Smooth muscle cell (in vitro differentiated cells): ENCODE results near the gene RFTN1. TPM values are rescaled to one million over a fixed set of nuclear protein-coding genes. Genes with fewer than 3 reads are reported as not detected.
"Not testable (repeated sequence)": the region's sequence is repeated elsewhere in the genome, so short reads cannot be mapped to it uniquely, and the experiment has no call there.

Experiments used
- DNase-seq: peaks from one replicate; lab custom pipeline; 2025; ENCODE audit not compliant: unreplicated experiment; lab: John Stamatoyannopoulos, UW
- H2AFZ ChIP-seq: fragments of 200-600 bp; sonication (generic); 2 replicates; pipeline ENCODE4 v1.6.0; 2016; ENCODE audit warnings: antibody characterized with exemption, low read depth, mild to moderate bottlenecking
- H3F3A ChIP-seq: fragments of 200-600 bp; sonication (generic); 2 replicates; pipeline ENCODE4 v1.6.0; 2017; ENCODE audit warnings: antibody characterized with exemption, low read depth
- H3K27ac ChIP-seq: fragments of 200-600 bp; sonication (generic); 2 replicates; pipeline ENCODE4 v1.5.1; 2016; ENCODE audit warnings: low read depth, mild to moderate bottlenecking
- H3K27me3 ChIP-seq: fragments of 200-600 bp; sonication (generic); 2 replicates; pipeline ENCODE4 v1.6.1; 2016; ENCODE audit warnings: low read depth, mild to moderate bottlenecking
- H3K36me3 ChIP-seq: fragments of 200-600 bp; sonication (generic); 2 replicates; pipeline ENCODE4 v1.5.1; 2016; ENCODE audit warnings: low read depth
- H3K4me1 ChIP-seq: fragments of 200-600 bp; sonication (generic); 2 replicates; pipeline ENCODE4 v1.5.1; 2016; ENCODE audit warnings: low read depth
- H3K4me2 ChIP-seq: fragments of 200-600 bp; sonication (generic); 2 replicates; pipeline ENCODE4 v1.6.0; 2016; ENCODE audit warnings: mild to moderate bottlenecking
- H3K4me3 ChIP-seq: fragments of 200-600 bp; sonication (generic); 2 replicates; pipeline ENCODE4 v1.5.1; 2016; ENCODE audit warnings: mild to moderate bottlenecking
- H3K79me2 ChIP-seq: fragments of 200-600 bp; sonication (generic); 2 replicates; pipeline ENCODE4 v1.6.0; 2016; ENCODE audit warnings: low read depth, mild to moderate bottlenecking
- H3K9ac ChIP-seq: fragments of 200-600 bp; sonication (generic); 2 replicates; pipeline ENCODE4 v1.6.0; 2016; ENCODE audit warnings: low read depth
- H3K9me3 ChIP-seq: fragments of 200-600 bp; sonication (generic); replicated peaks from 2 replicates; pipeline ENCODE4 v1.5.1; 2016; ENCODE audit warnings: low read depth
- H4K20me1 ChIP-seq: fragments of 200-600 bp; sonication (generic); 2 replicates; pipeline ENCODE4 v1.6.0; 2016; ENCODE audit warnings: low read depth
- CTCF ChIP-seq: fragments of 200-600 bp; sonication (generic); IDR thresholded peaks from 2 replicates; pipeline ENCODE4 v1.5.1; 2017; ENCODE audit warnings: borderline replicate concordance, mild to moderate bottlenecking, antibody characterized with exemption; ENCODE audit not compliant: insufficient read depth, poor library complexity, severe bottlenecking
- WGBS: methylation state at CpG from one replicate; pipeline ENCODE4 v1.1.7; 2016; ENCODE audit warnings: low lambda C conversion rate; 5-methylcytosine and 5-hydroxymethylcytosine counted together
- polyA plus RNA-seq: library from polyadenylated mRNA; unstranded; fragments of >200 nt; fragmentation: Nextera tagmentation; extraction: Ambion mirVana; gene quantifications from 2 replicates; pipeline ENCODE4 v1.2.1, GENCODE V29; 2016
- total RNA-seq: library from RNA; depleted of rRNA; stranded (reverse); fragments of >200 nt; gene quantifications from 2 replicates; pipeline ENCODE4 v1.2.3, GENCODE V29; 2014

RFTN1 gene
- total and polyA plus RNA-seq, 2 experiments from 2014 or later, result 21.7 to 35.6 TPM

GRCh38 chr3:16496008-16496407 lies 17.5 kb downstream of the RFTN1 start:
- peaks cover 5% of the 10 kb centered on the region for H3K36me3 ChIP-seq
- H3K4me3 ChIP-seq, result no peak overlapping the region
- H3K4me1 ChIP-seq, result peaks cover 5% of the 10 kb centered on the region
- no peak for TF ChIP-seq CTCF
- 91% methylated on average over 2 of the region's 2 CpGs for WGBS
- H2AFZ ChIP-seq, result no peak overlapping the region
- no peaks in the 10 kb centered on the region for H3F3A ChIP-seq
- no peak for DNase-seq
- no peak overlapping the region for H3K27ac ChIP-seq
- no peaks in the 10 kb centered on the region for H3K9me3 ChIP-seq
- peaks cover 19% of the 10 kb centered on the region for H4K20me1 ChIP-seq
- no peaks in the 10 kb centered on the region for H3K79me2 ChIP-seq
- no peak overlapping the region for H3K9ac ChIP-seq
- no peak overlapping the region for H3K4me2 ChIP-seq
- H3K27me3 ChIP-seq, result no peaks in the 10 kb centered on the region

DNA sequence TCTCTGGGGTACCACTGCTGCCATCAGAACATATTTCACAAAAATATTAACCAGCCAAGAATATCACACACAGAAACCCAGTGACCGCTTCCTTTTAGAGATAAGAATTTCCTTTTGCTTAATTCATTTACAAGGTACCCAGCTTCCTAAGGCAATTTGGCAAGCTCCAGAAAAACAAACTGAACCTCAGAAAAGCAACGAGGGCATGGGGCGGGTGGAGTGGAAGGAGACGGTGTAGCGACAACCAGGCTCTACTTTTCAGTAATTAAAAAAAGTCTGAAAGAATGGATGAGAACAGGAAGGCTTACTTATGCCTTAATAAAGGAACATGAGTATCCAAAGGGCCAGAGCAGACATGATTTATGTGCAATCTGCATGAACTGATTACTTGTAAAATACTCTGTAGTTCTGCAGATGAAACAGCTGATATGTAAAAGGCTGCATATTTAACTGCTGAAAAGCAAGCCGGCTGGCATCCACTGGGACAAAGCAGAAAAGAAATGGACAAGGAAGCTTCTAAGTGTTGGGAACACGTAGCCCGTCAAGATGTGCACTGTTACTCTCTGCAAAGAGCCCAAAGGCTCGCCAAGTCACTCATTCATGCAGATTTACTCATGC lies 18.6 kb downstream of the RFTN1 start:
- H2AFZ ChIP-seq, result no peak overlapping the region
- no peak for DNase-seq
- H3K36me3 ChIP-seq, result peaks cover 5% of the 10 kb centered on the region
- WGBS, result 86% methylated on average over 9 of the region's 9 CpGs
- no peaks in the 10 kb centered on the region for H3F3A ChIP-seq
- H3K4me2 ChIP-seq, result no peak overlapping the region
- no peaks in the 10 kb centered on the region for H3K9me3 ChIP-seq
- peaks cover 19% of the 10 kb centered on the region for H4K20me1 ChIP-seq
- TF ChIP-seq CTCF, result no peak
- no peaks in the 10 kb centered on the region for H3K27me3 ChIP-seq
- H3K27ac ChIP-seq, result no peak overlapping the region
- H3K9ac ChIP-seq, result no peak overlapping the region
- H3K4me3 ChIP-seq, result no peak overlapping the region
- peaks cover 5% of the 10 kb centered on the region for H3K4me1 ChIP-seq
- no peaks in the 10 kb centered on the region for H3K79me2 ChIP-seq

- H3K79me2 ChIP-seq, result no peaks in the 10 kb centered on the region
- peaks cover 19% of the 10 kb centered on the region for H4K20me1 ChIP-seq
- WGBS, result 95% methylated on average over 5 of the region's 5 CpGs
- no peak overlapping the region for H3K4me3 ChIP-seq
- H2AFZ ChIP-seq, result no peak overlapping the region
- H3K4me2 ChIP-seq, result no peak overlapping the region
- no peak overlapping the region for H3K27ac ChIP-seq
- peaks cover 5% of the 10 kb centered on the region for H3K4me1 ChIP-seq
- no peaks in the 10 kb centered on the region for H3K9me3 ChIP-seq
- no peaks in the 10 kb centered on the region for H3K27me3 ChIP-seq
- no peak for DNase-seq
- H3K9ac ChIP-seq, result no peak overlapping the region
- peaks cover 5% of the 10 kb centered on the region for H3K36me3 ChIP-seq
- H3F3A ChIP-seq, result no peaks in the 10 kb centered on the region
- TF ChIP-seq CTCF, result no peak
These were observed 19.4 kb downstream of the RFTN1 start for GRCh38 chr3:16494094-16494493.

DNA sequence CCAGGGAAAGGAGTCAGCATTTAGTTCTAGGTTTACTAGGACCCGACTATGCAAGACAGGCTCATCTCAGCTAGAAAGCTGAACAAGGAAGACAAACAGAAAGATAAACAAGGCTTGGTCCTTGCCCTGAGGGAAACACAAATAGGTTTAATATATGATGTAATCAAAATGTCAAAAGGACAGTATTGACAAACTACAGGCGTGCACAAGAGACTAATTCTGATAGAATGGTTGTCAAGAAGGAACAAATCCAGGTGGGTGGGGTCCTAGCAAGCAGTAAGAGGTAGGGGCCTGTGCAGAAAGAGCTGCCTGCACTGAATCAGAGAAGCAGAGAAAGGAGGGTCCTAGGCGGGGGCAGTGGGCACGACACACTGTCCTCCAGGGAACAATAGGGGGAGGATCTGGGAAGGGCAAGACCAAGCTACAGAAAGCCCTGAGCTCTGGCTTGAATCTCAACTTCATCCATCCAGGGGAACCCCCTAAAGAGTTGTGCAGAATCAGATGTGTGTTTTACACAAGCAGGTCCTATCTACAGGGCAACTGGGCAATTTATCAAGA lies 23.4 kb downstream of the RFTN1 start:
- H3K9me3 ChIP-seq, result no peaks in the 10 kb centered on the region
- H3K4me3 ChIP-seq, result no peak overlapping the region
- no peaks in the 10 kb centered on the region for H3F3A ChIP-seq
- peaks cover 5% of the 10 kb centered on the region for H3K36me3 ChIP-seq
- WGBS, result 91% methylated on average over 4 of the region's 4 CpGs
- TF ChIP-seq CTCF, result no peak
- H3K4me1 ChIP-seq, result no peaks in the 10 kb centered on the region
- H3K27me3 ChIP-seq, result no peaks in the 10 kb centered on the region
- H3K79me2 ChIP-seq, result no peaks in the 10 kb centered on the region
- no peak for DNase-seq
- no peak overlapping the region for H3K4me2 ChIP-seq
- no peak overlapping the region for H3K27ac ChIP-seq
- H3K9ac ChIP-seq, result no peak overlapping the region
- peaks cover 6% of the 10 kb centered on the region for H4K20me1 ChIP-seq
- H2AFZ ChIP-seq, result no peak overlapping the region

DNA sequence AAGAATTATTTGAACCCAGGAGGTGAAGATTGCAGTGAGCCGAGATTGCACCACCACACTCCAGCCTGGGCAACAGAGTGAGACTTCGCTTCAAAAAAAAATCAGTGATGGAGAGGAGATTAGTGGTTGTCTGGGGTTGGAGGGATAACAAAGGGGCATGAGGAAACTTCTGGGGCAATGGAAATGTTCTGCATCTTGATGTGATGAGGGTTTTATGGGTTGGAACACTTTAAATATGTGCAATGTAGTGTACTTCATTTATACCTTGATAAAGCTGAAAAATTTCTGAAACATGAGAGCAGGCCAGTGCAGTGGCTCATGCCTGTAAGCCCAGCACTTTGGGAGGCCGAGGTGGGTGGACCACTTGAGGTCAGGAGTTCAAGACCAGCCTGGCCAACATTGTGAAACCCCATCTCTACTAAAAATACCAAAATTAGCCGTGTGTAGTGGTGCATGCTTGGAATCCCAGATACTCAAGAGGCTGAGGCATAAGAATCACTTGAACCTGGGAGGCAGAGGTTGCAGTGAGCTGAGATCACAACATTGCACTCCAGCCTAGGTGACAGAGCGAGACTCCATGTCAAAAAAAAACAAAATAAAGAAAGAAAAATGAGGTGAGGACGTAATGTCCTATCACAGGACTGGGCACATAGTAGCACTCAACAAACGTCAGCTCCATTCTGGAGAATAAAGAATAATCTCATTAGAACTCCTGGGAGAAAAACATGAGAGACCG lies 24.0 kb downstream of the RFTN1 start:
- H3K9me3 ChIP-seq, H3K79me2 ChIP-seq: not testable (repeated sequence)
- 91% methylated on average over 8 of the region's 8 CpGs for WGBS

More for the DNA sequence above, 24.0 kb downstream of the RFTN1 start:
- not testable (repeated sequence) for H3K9ac ChIP-seq, H4K20me1 ChIP-seq, H3K4me1 ChIP-seq, H3K27me3 ChIP-seq, H2AFZ ChIP-seq, H3K4me2 ChIP-seq, DNase-seq, H3F3A ChIP-seq, H3K4me3 ChIP-seq, H3K36me3 ChIP-seq, H3K27ac ChIP-seq
